ENCODE measurements around the gene TENT5C.

Gene TENT5C

GRCh38 chr1:117641536-117641935 is 35.7 kb downstream of the TENT5C start:
- no peak for ATAC-seq
- Mint-ChIP-seq H3K4me3 (no peak overlapping the region), H3K27me3 (no peaks in the 10 kb centered on the region), H3K36me3 (no peaks in the 10 kb centered on the region), H3K4me1 (peaks cover 40% of the 10 kb centered on the region), H3K27ac (no peak overlapping the region), H3K9me3 (no peaks in the 10 kb centered on the region)

DNA sequence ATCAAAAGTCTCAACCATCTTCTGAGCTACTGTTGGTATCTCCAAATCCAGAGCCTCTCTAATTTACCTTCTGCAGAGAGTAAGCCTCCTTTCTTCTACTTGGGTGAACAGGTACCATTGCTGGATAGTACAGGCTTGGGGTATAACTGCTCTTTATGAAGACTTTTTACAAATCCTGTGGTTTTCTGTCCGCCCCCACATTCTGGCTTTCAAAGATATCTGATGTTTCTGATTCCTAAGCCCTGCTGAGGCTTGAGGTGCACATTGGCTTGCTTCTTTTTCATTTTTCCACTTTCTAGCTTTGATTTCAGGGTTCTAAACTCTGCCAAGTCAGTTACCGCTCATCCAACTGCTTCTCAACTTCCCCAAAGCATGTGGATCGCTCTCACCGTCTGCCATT is 37.1 kb downstream of the TENT5C start:
- Mint-ChIP-seq H3K4me3 (no peak overlapping the region), H3K27ac (no peak overlapping the region), H3K4me1 (peaks cover 25% of the 10 kb centered on the region), H3K36me3 (no peaks in the 10 kb centered on the region), H3K9me3 (no peaks in the 10 kb centered on the region), H3K27me3 (no peaks in the 10 kb centered on the region)
- no peak for ATAC-seq

DNA sequence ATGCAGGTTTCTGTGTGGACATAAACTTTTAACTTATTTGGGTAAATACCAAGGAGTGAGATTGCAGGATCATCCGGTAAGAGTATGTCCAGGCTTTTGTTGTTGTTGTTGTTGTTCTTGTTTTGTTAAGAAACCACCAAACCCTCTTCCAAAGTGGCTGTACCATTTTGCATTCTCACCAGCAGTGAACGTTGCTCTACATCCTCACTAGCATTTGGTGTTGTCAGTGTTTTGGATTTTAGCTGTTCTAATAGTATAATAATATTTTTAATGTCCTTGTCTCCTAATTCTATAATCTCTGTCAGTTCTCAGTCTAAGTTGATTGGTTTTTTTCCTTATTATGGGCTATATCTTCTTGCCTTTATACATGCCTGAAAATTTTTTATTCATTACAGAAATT is 37.8 kb downstream of the TENT5C start:
- ATAC-seq, result no peak
- Mint-ChIP-seq H3K36me3 (no peaks in the 10 kb centered on the region), H3K27me3 (no peaks in the 10 kb centered on the region)

GRCh38 chr1:117644696-117645311 is 39.0 kb downstream of the TENT5C start:
- Mint-ChIP-seq H3K4me1 (peaks cover 25% of the 10 kb centered on the region), H3K27me3 (no peaks in the 10 kb centered on the region), H3K4me3 (no peak overlapping the region), H3K36me3 (no peaks in the 10 kb centered on the region), H3K27ac (no peak overlapping the region), H3K9me3 (no peaks in the 10 kb centered on the region)
- peak; percentile 75 for ATAC-seq

More for the DNA sequence above, 37.8 kb downstream of the TENT5C start:
- no peak overlapping the region for H3K27ac Mint-ChIP-seq
- peaks cover 25% of the 10 kb centered on the region for H3K4me1 Mint-ChIP-seq
- H3K9me3 Mint-ChIP-seq, result no peaks in the 10 kb centered on the region
- H3K4me3 Mint-ChIP-seq, result no peak overlapping the region

GRCh38 chr1:117645343-117645742 is 39.5 kb downstream of the TENT5C start:
- Mint-ChIP-seq H3K9me3 (no peaks in the 10 kb centered on the region), H3K4me3 (no peak overlapping the region), H3K27me3 (no peaks in the 10 kb centered on the region), H3K4me1 (peaks cover 25% of the 10 kb centered on the region), H3K36me3 (no peaks in the 10 kb centered on the region), H3K27ac (no peak overlapping the region)
- ATAC-seq, result no peak

DNA sequence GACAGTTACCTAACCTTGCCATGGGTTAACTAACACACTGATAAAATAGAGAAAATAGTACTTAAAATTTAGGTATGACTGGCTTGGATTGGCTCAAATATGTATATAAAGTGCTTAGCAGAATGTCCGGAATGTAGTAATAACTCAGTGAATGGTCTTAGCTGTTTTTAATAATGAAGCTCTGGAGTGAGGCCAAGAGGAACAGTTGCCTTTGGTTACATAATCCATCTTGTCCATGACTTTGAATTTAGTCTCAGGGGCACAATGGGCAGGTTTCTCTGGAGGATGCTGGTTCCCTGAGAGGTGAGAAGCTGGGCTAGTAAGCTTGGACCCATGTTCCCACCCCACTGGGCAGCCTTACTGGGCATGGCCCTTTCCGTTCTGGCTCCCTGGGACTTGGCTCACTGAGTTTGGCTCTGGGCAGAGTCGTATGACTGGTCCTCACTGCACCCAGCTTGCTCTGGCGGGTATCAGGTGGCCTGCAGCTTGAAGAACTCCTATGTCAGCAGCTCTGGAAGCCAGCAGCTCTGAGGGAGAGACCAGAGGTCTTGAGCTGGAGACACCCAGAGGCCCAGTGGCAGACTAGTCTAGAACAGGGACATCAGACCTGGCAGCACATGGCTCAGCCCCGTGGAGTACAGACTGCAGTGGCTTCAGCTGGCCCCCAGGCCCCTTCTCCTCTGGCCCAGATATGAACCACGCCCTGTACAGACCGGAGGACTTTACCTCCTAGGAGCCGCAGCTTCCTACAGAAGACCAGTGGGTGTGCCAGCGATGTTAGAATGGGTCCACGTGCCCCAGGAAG is 40.4 kb downstream of the TENT5C start:
- no peak overlapping the region for H3K27ac Mint-ChIP-seq
- H3K4me3 Mint-ChIP-seq, result no peak overlapping the region
- H3K9me3 Mint-ChIP-seq, result no peaks in the 10 kb centered on the region
- no peaks in the 10 kb centered on the region for H3K36me3 Mint-ChIP-seq
- no peak for ATAC-seq
- peaks cover 31% of the 10 kb centered on the region for H3K4me1 Mint-ChIP-seq
- H3K27me3 Mint-ChIP-seq, result no peaks in the 10 kb centered on the region

DNA sequence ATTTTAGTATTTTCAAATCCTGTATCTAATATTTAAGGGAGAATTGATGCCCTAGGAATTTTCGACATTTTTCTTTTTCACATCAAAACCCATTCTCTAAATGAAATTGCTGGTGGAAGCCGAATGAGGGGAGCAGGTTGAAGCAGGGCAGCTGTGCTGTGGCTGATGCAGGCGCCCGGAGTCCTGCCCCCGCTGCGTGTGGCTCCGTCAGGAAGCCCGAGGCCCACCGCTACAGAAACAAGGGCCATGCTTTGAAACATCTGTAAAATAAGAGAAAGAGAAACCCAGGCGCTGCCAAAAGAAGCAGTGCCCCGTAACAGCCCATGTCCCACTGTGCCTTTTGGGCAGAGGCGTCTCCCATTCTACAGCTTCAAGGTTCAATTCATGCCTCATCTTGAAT is 41.1 kb downstream of the TENT5C start:
- Mint-ChIP-seq H3K4me3 (no peak overlapping the region), H3K9me3 (no peaks in the 10 kb centered on the region), H3K27me3 (no peaks in the 10 kb centered on the region), H3K27ac (no peak overlapping the region), H3K36me3 (no peaks in the 10 kb centered on the region), H3K4me1 (peaks cover 36% of the 10 kb centered on the region)
- ATAC-seq, result no peak

GRCh38 chr1:117648015-117648414 is 42.2 kb downstream of the TENT5C start:
- no peak for ATAC-seq
- Mint-ChIP-seq H3K4me3 (no peak overlapping the region), H3K27me3 (no peaks in the 10 kb centered on the region), H3K36me3 (no peaks in the 10 kb centered on the region), H3K4me1 (peaks cover 46% of the 10 kb centered on the region), H3K9me3 (no peaks in the 10 kb centered on the region), H3K27ac (no peak overlapping the region)

DNA sequence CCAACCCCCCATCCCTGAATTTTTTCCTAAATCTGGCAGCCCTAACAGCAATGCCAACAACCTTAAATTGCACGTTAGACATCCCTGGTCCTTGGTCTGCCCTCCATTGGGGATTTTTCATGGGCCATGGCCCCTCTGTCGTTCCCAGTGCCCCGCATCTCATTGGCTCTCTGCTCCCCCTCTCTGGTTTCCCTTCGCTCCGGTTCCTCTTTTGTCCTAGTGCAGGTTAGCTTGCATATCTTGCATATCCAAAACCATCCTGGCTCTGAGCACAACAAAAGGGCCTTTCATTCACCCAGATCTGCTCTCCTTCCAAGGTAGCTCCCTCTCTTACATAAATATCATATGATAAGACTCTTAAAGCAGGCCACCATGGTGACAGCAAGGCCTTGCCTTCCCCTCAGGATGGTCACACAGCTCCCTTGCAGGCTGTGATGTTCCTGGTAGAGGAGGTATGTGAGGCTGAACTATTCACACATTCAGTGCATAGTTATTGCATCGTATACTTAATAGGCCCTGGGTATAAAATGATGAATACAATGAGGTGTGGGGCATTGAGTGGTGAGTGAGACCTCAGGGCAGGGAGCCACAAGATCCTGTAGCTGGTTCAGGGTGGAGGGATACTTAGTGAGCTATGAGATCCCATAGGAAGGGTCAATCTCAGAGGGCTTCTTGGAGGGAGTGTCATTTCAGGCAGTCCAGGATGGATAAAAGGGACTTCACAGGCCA is 45.2 kb downstream of the TENT5C start:
- no peak overlapping the region for H3K4me3 Mint-ChIP-seq
- H3K4me1 Mint-ChIP-seq, result peaks cover 62% of the 10 kb centered on the region
- ATAC-seq, result no peak
- H3K9me3 Mint-ChIP-seq, result no peaks in the 10 kb centered on the region
- H3K27me3 Mint-ChIP-seq, result no peaks in the 10 kb centered on the region
- no peaks in the 10 kb centered on the region for H3K36me3 Mint-ChIP-seq
- peak overlapping the region; percentile 56 for H3K27ac Mint-ChIP-seq

- Mint-ChIP-seq H3K36me3 (no peaks in the 10 kb centered on the region), H3K9me3 (no peaks in the 10 kb centered on the region), H3K27me3 (no peaks in the 10 kb centered on the region), H3K4me3 (no peak overlapping the region), H3K27ac (peak overlapping the region; percentile 94), H3K4me1 (peaks cover 68% of the 10 kb centered on the region)
- ATAC-seq, result no peak
These were observed 45.8 kb downstream of the TENT5C start for GRCh38 chr1:117651616-117652015.

DNA sequence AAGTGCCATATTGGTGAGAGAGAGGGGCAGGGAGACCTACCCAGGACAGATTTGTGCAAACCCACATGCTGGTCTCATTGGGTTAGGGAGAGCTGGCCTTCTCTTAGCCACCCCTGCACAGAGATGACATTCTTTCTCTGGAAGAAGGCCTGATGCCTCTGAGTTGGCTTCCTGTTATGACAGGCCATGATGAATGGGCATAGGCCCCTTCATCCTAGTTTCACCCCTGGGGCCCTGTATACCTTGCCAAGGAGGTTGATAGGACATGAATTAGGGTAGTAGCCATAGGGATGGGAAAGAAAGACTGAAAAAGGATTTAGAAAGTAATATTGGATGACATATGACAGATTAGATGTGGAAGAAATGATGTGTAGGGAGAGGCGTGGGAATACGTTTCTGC is 46.6 kb downstream of the TENT5C start:
- no peak for ATAC-seq
- H3K9me3 Mint-ChIP-seq, result no peaks in the 10 kb centered on the region
- H3K36me3 Mint-ChIP-seq, result no peaks in the 10 kb centered on the region
- H3K4me3 Mint-ChIP-seq, result no peak overlapping the region
- no peaks in the 10 kb centered on the region for H3K27me3 Mint-ChIP-seq
- H3K4me1 Mint-ChIP-seq, result peaks cover 76% of the 10 kb centered on the region
- H3K27ac Mint-ChIP-seq, result peak overlapping the region; percentile 94

- ATAC-seq, result no peak
These were observed 47.3 kb downstream of the TENT5C start for GRCh38 chr1:117653195-117653594.

DNA sequence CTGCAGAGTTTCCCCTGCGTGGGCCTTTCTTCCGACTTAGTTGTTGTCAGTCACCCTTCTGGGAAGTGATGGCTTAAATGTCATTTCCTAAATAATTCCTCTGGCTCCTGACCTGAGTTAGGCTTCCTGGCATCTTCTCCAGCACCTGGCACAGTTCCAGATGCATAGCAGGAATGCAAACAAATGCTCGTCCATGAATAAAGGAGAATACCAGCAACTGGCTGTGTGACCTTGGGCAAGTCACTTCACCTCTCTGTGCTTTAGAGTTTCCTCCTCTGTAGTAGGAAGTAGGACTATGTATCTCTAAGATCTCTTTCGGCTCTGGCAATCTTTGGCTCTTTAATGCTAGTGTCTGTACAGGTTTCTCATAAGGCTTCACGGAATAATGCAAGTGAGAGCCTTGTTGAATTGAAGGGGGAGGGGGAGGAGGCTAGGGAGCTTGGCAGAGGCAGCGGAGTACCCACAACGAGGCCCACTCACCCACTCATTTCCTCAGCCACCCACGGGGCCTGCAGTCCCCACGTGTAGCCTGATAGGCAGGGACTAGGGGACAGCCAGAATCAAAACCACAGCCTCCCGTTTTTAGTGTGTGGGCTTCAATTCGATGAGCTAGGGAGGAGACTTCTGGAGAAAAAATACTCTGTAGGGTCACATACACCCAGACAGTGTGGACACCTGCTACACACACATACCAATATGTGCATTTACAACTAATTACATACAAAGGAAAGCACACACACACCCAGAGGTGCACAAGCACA is 48.1 kb downstream of the TENT5C start:
- Mint-ChIP-seq H3K9me3 (no peaks in the 10 kb centered on the region), H3K27ac (peak overlapping the region; percentile 94), H3K36me3 (no peaks in the 10 kb centered on the region), H3K4me1 (peaks cover 81% of the 10 kb centered on the region), H3K4me3 (peak overlapping the region; percentile 61), H3K27me3 (no peaks in the 10 kb centered on the region)
- peak; percentile 62 for ATAC-seq

More at GRCh38 chr1:117653195-117653594, 47.3 kb downstream of the TENT5C start:
- Mint-ChIP-seq H3K36me3 (no peaks in the 10 kb centered on the region), H3K27me3 (no peaks in the 10 kb centered on the region), H3K9me3 (no peaks in the 10 kb centered on the region), H3K27ac (peak overlapping the region; percentile 94), H3K4me3 (no peak overlapping the region), H3K4me1 (peaks cover 78% of the 10 kb centered on the region)

- Mint-ChIP-seq H3K36me3 (no peaks in the 10 kb centered on the region), H3K27ac (peak overlapping the region; percentile 94), H3K4me1 (peaks cover 83% of the 10 kb centered on the region), H3K9me3 (no peaks in the 10 kb centered on the region), H3K27me3 (no peaks in the 10 kb centered on the region), H3K4me3 (peak overlapping the region; percentile 61)
- peak; percentile 87 for ATAC-seq
These were observed 48.8 kb downstream of the TENT5C start for GRCh38 chr1:117654493-117655219.

Measured in stimulated activated memory B cell treated with anti-CD40 and anti-IgM and Interleukin-4, amounts not matched to agents 10 μg/mL and 1 μg/mL and 100 μg/mL, for 72 hours (primary cell).